ENCODE results near the gene ANGPTL4. TPM values are rescaled to one million over a fixed set of nuclear protein-coding genes. Genes with fewer than 3 reads are reported as not detected.

The ANGPTL4 gene
- 5.0 TPM for total RNA-seq

GRCh38 chr19:8363803-8364771, at the start of gene ANGPTL4:
ANGPTL4 (plus strand) TSS chr19:8364155; CDS start chr19:8364322, 167 bp downstream.

GRCh38 chr19:8321067-8321985, 42.6 kb upstream of the ANGPTL4 start, which contains the start of the genes NDUFA7 and RPS28:
NDUFA7 (minus strand) TSS chr19:8321375; CDS start chr19:8321358, 17 bp downstream.
RPS28 (plus strand) TSS chr19:8321496; CDS start chr19:8321531, 35 bp downstream.

GRCh38 chr19:8342684-8343482, 21.1 kb upstream of the ANGPTL4 start, which contains the start of gene KANK3:
KANK3 (minus strand) TSS chr19:8343262; CDS start chr19:8337828, 5,434 bp downstream.

GRCh38 chr19:8389891-8390616, 26.1 kb downstream of the ANGPTL4 start, which contains the start of gene RAB11B:
RAB11B (plus strand) TSS chr19:8390360; CDS start chr19:8390417, 57 bp downstream.

GRCh38 chr19:8412783-8413628, 49.1 kb downstream of the ANGPTL4 start, which contains the start of gene MARCHF2:
MARCHF2 (plus strand) TSS chr19:8413305; CDS start chr19:8421841, 8,536 bp downstream.

Small RNA genes within 50 kb of the gene (small RNA-seq; reads per million reads assigned to genes)
- gene MIR4999 (ENCODE audit: low replicate concordance): not detected

Other genes starting within 250 kb of the ANGPTL4 start
- gene FBN3, start 214.6 kb upstream of the ANGPTL4 start, total RNA-seq: 27.3 TPM
- 40.9 TPM for gene CERS4, start 154.8 kb upstream of the ANGPTL4 start, total RNA-seq
- gene CD320, start 55.8 kb upstream of the ANGPTL4 start, total RNA-seq: 25.7 TPM
- 31.6 TPM for gene NDUFA7, start 42.8 kb upstream of the ANGPTL4 start, total RNA-seq
- gene RPS28, start 42.7 kb upstream of the ANGPTL4 start, total RNA-seq: 847 TPM
- gene KANK3, start 20.9 kb upstream of the ANGPTL4 start, total RNA-seq: 29.7 TPM
- gene RAB11B, start 26.2 kb downstream of the ANGPTL4 start, total RNA-seq: 224 TPM
- gene MARCHF2, start 49.1 kb downstream of the ANGPTL4 start, total RNA-seq: 34.8 TPM
- gene HNRNPM, start 80.8 kb downstream of the ANGPTL4 start, total RNA-seq: 160 TPM
- 6.7 TPM for gene PRAM1, start 138.5 kb downstream of the ANGPTL4 start, total RNA-seq
- gene ZNF414, start 150.0 kb downstream of the ANGPTL4 start, total RNA-seq: 20.1 TPM
- gene MYO1F, start 213.3 kb downstream of the ANGPTL4 start, total RNA-seq: 20.0 TPM
- 78.6 TPM for gene ADAMTS10, start 246.6 kb downstream of the ANGPTL4 start, total RNA-seq